ENCODE results near the gene TRANK1.

GRCh38 chr3:36777424-36778218 lies 167.2 kb downstream of the TRANK1 start:
- no peak for TF ChIP-seq ZNF274 (IDR thresholded peaks at IDR 0.05; ENCODE audit: low read depth, low read length)
- no peak for TF ChIP-seq YY1 (IDR thresholded peaks at IDR 0.05; ENCODE audit: insufficient read depth, insufficient read length)
- no peak for TF ChIP-seq SUZ12 (IDR thresholded peaks at IDR 0.05; ENCODE audit: extremely low read depth, insufficient read depth, insufficient read length)

Data from NT2/D1 (cell line).